Measurements from ENCODE around the gene EMILIN2.

DNA sequence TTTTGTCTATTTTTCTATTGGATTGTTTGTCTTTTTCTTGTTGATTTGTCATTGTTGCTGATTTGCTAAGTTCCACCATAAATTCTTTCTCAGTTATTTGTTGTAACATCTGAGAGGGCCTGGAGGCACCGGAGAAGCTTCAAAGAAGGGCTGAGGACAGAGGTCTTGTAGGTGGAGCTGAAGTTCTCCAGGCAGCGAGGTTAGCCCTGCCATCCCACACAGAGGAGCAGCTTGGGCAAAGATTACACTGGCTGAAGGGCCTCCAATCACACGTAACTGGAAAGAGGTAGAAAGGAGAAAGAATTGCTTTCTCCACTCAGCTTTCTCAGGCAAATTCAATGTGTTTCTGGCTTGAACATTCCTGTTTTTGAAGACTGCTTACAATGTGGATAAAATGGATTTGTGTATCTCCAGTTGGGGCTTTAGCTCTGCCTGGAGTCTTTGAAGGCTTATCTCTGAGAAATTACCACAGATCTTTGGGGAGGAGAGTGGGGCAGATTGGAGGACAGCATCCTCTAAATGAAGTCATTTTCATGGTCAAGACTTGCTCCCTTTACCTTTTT, 21.1 kb upstream of the EMILIN2 start:
- TF ChIP-seq GATA2 (IDR thresholded peaks at IDR 0.05; ENCODE audit: low read depth, low read length) = no peak
- TF ChIP-seq GATA3 (IDR thresholded peaks at IDR 0.05; ENCODE audit: low read depth, low read length) = no peak
